ACC112 (cell line): ENCODE measurements around the gene PHACTR4.
"Not testable (repeated sequence)": the region's sequence is repeated elsewhere in the genome, so short reads cannot be mapped to it uniquely, and the experiment has no call there.

Experiments used
- H2AFZ ChIP-seq: fragments of 200-600 bp; sonication (generic); one replicate; pipeline ENCODE4 v1.6.0; 2017; ENCODE audit warnings: antibody characterized with exemption, low read length; ENCODE audit not compliant: unreplicated experiment
- H3K27ac ChIP-seq: fragments of 200-600 bp; sonication (generic); 2 replicates; pipeline ENCODE4 v1.5.1; 2014; ENCODE audit warnings: low read depth, mild to moderate bottlenecking, antibody characterized with exemption, low read length, moderate library complexity
- H3K27me3 ChIP-seq: fragments of 200-600 bp; sonication (generic); 2 replicates; pipeline ENCODE4 v1.6.1; 2014; ENCODE audit warnings: mild to moderate bottlenecking, antibody characterized with exemption, low read length, moderate library complexity, mixed read lengths; ENCODE audit not compliant: insufficient read depth
- H3K36me3 ChIP-seq: fragments of 200-600 bp; sonication (generic); 2 replicates; pipeline ENCODE4 v1.6.1; 2016; ENCODE audit warnings: mild to moderate bottlenecking, antibody characterized with exemption, low read length, moderate library complexity, mixed read lengths; ENCODE audit not compliant: insufficient read depth
- H3K4me1 ChIP-seq: fragments of 200-600 bp; sonication (generic); one replicate; pipeline ENCODE4 v1.6.1; 2016; ENCODE audit warnings: low read length, mixed read lengths; ENCODE audit not compliant: insufficient read depth, unreplicated experiment, control insufficient read depth
- H3K4me3 ChIP-seq: fragments of 200-600 bp; sonication (generic); 2 replicates; pipeline ENCODE4 v1.5.1; 2014; ENCODE audit warnings: mild to moderate bottlenecking, low read depth, low read length
- H3K79me2 ChIP-seq: fragments of 200-600 bp; sonication (generic); one replicate; pipeline ENCODE4 v1.6.0; 2016; ENCODE audit warnings: low read length; ENCODE audit not compliant: control insufficient read depth, unreplicated experiment, insufficient read depth

The PHACTR4 gene

GRCh38 chr1:28519946-28520725, 150.6 kb downstream of the PHACTR4 start:
- Histone ChIP-seq H3K79me2 (peaks cover 44% of the 10 kb centered on the region), H3K4me3 (no peak overlapping the region), H3K27ac (no peak overlapping the region), H2AFZ (no peak overlapping the region), H3K4me1 (peaks cover 11% of the 10 kb centered on the region), H3K36me3 (no peaks in the 10 kb centered on the region), H3K27me3 (no peaks in the 10 kb centered on the region)

- not testable (repeated sequence) for H3K27ac ChIP-seq
Measured at GRCh38 chr1:28520796-28521195, 151.3 kb downstream of the PHACTR4 start.

GRCh38 chr1:28521502-28522164, 152.1 kb downstream of the PHACTR4 start:
- no peak overlapping the region for H2AFZ ChIP-seq
- H3K27me3 ChIP-seq, result no peaks in the 10 kb centered on the region
- peaks cover 57% of the 10 kb centered on the region for H3K79me2 ChIP-seq
- peaks cover 11% of the 10 kb centered on the region for H3K4me1 ChIP-seq
- no peak overlapping the region for H3K4me3 ChIP-seq
- no peak overlapping the region for H3K27ac ChIP-seq
- no peaks in the 10 kb centered on the region; the same call in 1 of the 2 replicates for H3K36me3 ChIP-seq

More at GRCh38 chr1:28520796-28521195, 151.3 kb downstream of the PHACTR4 start:
- H3K4me3 ChIP-seq, H2AFZ ChIP-seq, H3K27me3 ChIP-seq, H3K36me3 ChIP-seq: not testable (repeated sequence)
- Histone ChIP-seq H3K4me1 (peaks cover 11% of the 10 kb centered on the region), H3K79me2 (peaks cover 50% of the 10 kb centered on the region)

GRCh38 chr1:28522537-28522936, 153.0 kb downstream of the PHACTR4 start:
- not testable (repeated sequence) for H3K4me3 ChIP-seq, H3K36me3 ChIP-seq, H3K27ac ChIP-seq, H3K27me3 ChIP-seq, H3K4me1 ChIP-seq, H2AFZ ChIP-seq
- peaks cover 64% of the 10 kb centered on the region for H3K79me2 ChIP-seq

- not testable (repeated sequence) for H3K27ac ChIP-seq, H3K36me3 ChIP-seq
- peaks cover 52% of the 10 kb centered on the region for H3K79me2 ChIP-seq
Measured at GRCh38 chr1:28525002-28525642, 155.6 kb downstream of the PHACTR4 start.

GRCh38 chr1:28526886-28527285, 157.3 kb downstream of the PHACTR4 start:
- no peak overlapping the region for H3K27ac ChIP-seq
- no peaks in the 10 kb centered on the region; the same call in 1 of the 2 replicates for H3K36me3 ChIP-seq
- no peak overlapping the region for H3K4me3 ChIP-seq

More at GRCh38 chr1:28525002-28525642, 155.6 kb downstream of the PHACTR4 start:
- not testable (repeated sequence) for H3K27me3 ChIP-seq, H3K4me1 ChIP-seq, H2AFZ ChIP-seq, H3K4me3 ChIP-seq

GRCh38 chr1:28530456-28530855, 160.9 kb downstream of the PHACTR4 start:
- H3K27me3 ChIP-seq, result no peaks in the 10 kb centered on the region
- H3K4me1 ChIP-seq, result no peaks in the 10 kb centered on the region
- H2AFZ ChIP-seq, result no peak overlapping the region
- no peak overlapping the region for H3K4me3 ChIP-seq
- peaks cover 22% of the 10 kb centered on the region for H3K79me2 ChIP-seq
- no peak overlapping the region for H3K27ac ChIP-seq
- no peaks in the 10 kb centered on the region; the same call in 1 of the 2 replicates for H3K36me3 ChIP-seq

More at GRCh38 chr1:28526886-28527285, 157.3 kb downstream of the PHACTR4 start:
- H3K79me2 ChIP-seq, result peaks cover 41% of the 10 kb centered on the region
- no peaks in the 10 kb centered on the region for H3K4me1 ChIP-seq
- H2AFZ ChIP-seq, result no peak overlapping the region
- no peaks in the 10 kb centered on the region for H3K27me3 ChIP-seq

GRCh38 chr1:28534671-28535070, 165.1 kb downstream of the PHACTR4 start:
- Histone ChIP-seq H3K27ac (no peak overlapping the region), H3K27me3 (no peaks in the 10 kb centered on the region), H3K79me2 (no peaks in the 10 kb centered on the region), H3K4me1 (no peaks in the 10 kb centered on the region), H3K4me3 (no peak overlapping the region), H2AFZ (no peak overlapping the region), H3K36me3 (peaks cover 7% of the 10 kb centered on the region; the same call in 1 of the 2 replicates)

- H2AFZ ChIP-seq, result no peak overlapping the region
- H3K36me3 ChIP-seq, result peaks cover 7% of the 10 kb centered on the region; the same call in 1 of the 2 replicates
- no peak overlapping the region for H3K4me3 ChIP-seq
- H3K4me1 ChIP-seq, result no peaks in the 10 kb centered on the region
- no peaks in the 10 kb centered on the region for H3K27me3 ChIP-seq
- H3K27ac ChIP-seq, result no peak overlapping the region
- no peaks in the 10 kb centered on the region for H3K79me2 ChIP-seq
Measured at GRCh38 chr1:28535180-28535579, 165.6 kb downstream of the PHACTR4 start.

- H3K4me3 ChIP-seq, result no peak overlapping the region
- no peaks in the 10 kb centered on the region for H3K79me2 ChIP-seq
- H2AFZ ChIP-seq, result no peak overlapping the region
- H3K36me3 ChIP-seq, result peaks cover 7% of the 10 kb centered on the region; the same call in 1 of the 2 replicates
- no peaks in the 10 kb centered on the region for H3K4me1 ChIP-seq
- H3K27me3 ChIP-seq, result no peaks in the 10 kb centered on the region
- no peak overlapping the region for H3K27ac ChIP-seq
Measured at GRCh38 chr1:28537457-28538199, 168.1 kb downstream of the PHACTR4 start.
